Measurements from ENCODE around the gene DYRK1A.

DYRK1A gene

GRCh38 chr21:37402251-37402867 is 35.8 kb downstream of the DYRK1A start:
- Histone ChIP-seq H3K4me2 (ENCODE audit: low read depth, low read length, poor library complexity, severe bottlenecking) (no peak overlapping the region), H3K9ac (ENCODE audit: low read depth, low read length, poor library complexity, severe bottlenecking) (no peak overlapping the region), H3K4me1 (ENCODE audit: insufficient read depth, low read length, poor library complexity, severe bottlenecking) (peaks cover 28% of the 10 kb centered on the region), H3K27me3 (ENCODE audit: insufficient read depth, low read length, poor library complexity, severe bottlenecking) (no peaks in the 10 kb centered on the region), H4K20me1 (ENCODE audit: insufficient read depth, low read length, poor library complexity, severe bottlenecking) (peaks cover 97% of the 10 kb centered on the region), H3K36me3 (ENCODE audit: insufficient read depth, low read length) (0 out of 2 replicates have a peak, but pooled peaks cover 3% of the 10 kb centered on the region), H3K4me3 (ENCODE audit: low read length, poor library complexity, severe bottlenecking) (no peak overlapping the region), H3F3A (ENCODE audit: low read depth) (0 out of 2 replicates have a peak, but pooled peaks cover 6% of the 10 kb centered on the region), H3K9me2 (replicated peaks; ENCODE audit: low read depth, low read length) (no peaks in the 10 kb centered on the region), H3K79me2 (ENCODE audit: insufficient read depth, low read length) (peaks cover 99% of the 10 kb centered on the region), H2AFZ (ENCODE audit: low read length) (no peak overlapping the region), H3K9me3 (ENCODE audit: insufficient read depth, low read depth, low read length) (0 out of 2 replicates have a peak, but pooled peaks cover 6% of the 10 kb centered on the region)
- TF ChIP-seq CTCF (conservative IDR thresholded peaks at IDR 0.05; ENCODE audit: low read length) (no peak), EZH2phosphoT487 (IDR thresholded peaks at IDR 0.05; ENCODE audit: borderline replicate concordance) (no peak)

- H3K4me2 ChIP-seq (ENCODE audit: low read depth, low read length, poor library complexity, severe bottlenecking) = no peak overlapping the region
These were observed 39.1 kb downstream of the DYRK1A start for GRCh38 chr21:37405629-37406028.

GRCh38 chr21:37407719-37408420 is 41.3 kb downstream of the DYRK1A start:
- H3K9ac ChIP-seq (ENCODE audit: low read depth, low read length, poor library complexity, severe bottlenecking) = no peak overlapping the region
- no peak overlapping the region for H3K4me2 ChIP-seq (ENCODE audit: low read depth, low read length, poor library complexity, severe bottlenecking)
- no peaks in the 10 kb centered on the region for H3K9me2 ChIP-seq (replicated peaks; ENCODE audit: low read depth, low read length)
- peaks cover 17% of the 10 kb centered on the region for H3K4me1 ChIP-seq (ENCODE audit: insufficient read depth, low read length, poor library complexity, severe bottlenecking)
- peaks cover 99% of the 10 kb centered on the region for H4K20me1 ChIP-seq (ENCODE audit: insufficient read depth, low read length, poor library complexity, severe bottlenecking)
- H3K79me2 ChIP-seq (ENCODE audit: insufficient read depth, low read length) = peaks cover 99% of the 10 kb centered on the region
- H3K27me3 ChIP-seq (ENCODE audit: insufficient read depth, low read length, poor library complexity, severe bottlenecking) = no peaks in the 10 kb centered on the region
- H3K9me3 ChIP-seq (ENCODE audit: insufficient read depth, low read depth, low read length) = no peaks in the 10 kb centered on the region
- peaks cover 5% of the 10 kb centered on the region; the same call in 1 of the 2 replicates for H3K36me3 ChIP-seq (ENCODE audit: insufficient read depth, low read length)
- no peaks in the 10 kb centered on the region for H3F3A ChIP-seq (ENCODE audit: low read depth)
- no peak overlapping the region for H2AFZ ChIP-seq (ENCODE audit: low read length)
- TF ChIP-seq EZH2phosphoT487 (IDR thresholded peaks at IDR 0.05; ENCODE audit: borderline replicate concordance) = no peak
- TF ChIP-seq CTCF (conservative IDR thresholded peaks at IDR 0.05; ENCODE audit: low read length) = no peak
- H3K4me3 ChIP-seq (ENCODE audit: low read length, poor library complexity, severe bottlenecking) = no peak overlapping the region

More at GRCh38 chr21:37405629-37406028, 39.1 kb downstream of the DYRK1A start:
- no peak overlapping the region for H3K4me3 ChIP-seq (ENCODE audit: low read length, poor library complexity, severe bottlenecking)
- H2AFZ ChIP-seq (ENCODE audit: low read length) = no peak overlapping the region
- peaks cover 8% of the 10 kb centered on the region for H3K4me1 ChIP-seq (ENCODE audit: insufficient read depth, low read length, poor library complexity, severe bottlenecking)
- no peaks in the 10 kb centered on the region for H3F3A ChIP-seq (ENCODE audit: low read depth)
- H3K27me3 ChIP-seq (ENCODE audit: insufficient read depth, low read length, poor library complexity, severe bottlenecking) = no peaks in the 10 kb centered on the region
- no peaks in the 10 kb centered on the region for H3K9me2 ChIP-seq (replicated peaks; ENCODE audit: low read depth, low read length)
- H3K9ac ChIP-seq (ENCODE audit: low read depth, low read length, poor library complexity, severe bottlenecking) = no peak overlapping the region
- 0 out of 2 replicates have a peak, but pooled peaks cover 6% of the 10 kb centered on the region for H3K9me3 ChIP-seq (ENCODE audit: insufficient read depth, low read depth, low read length)
- peaks cover 97% of the 10 kb centered on the region for H4K20me1 ChIP-seq (ENCODE audit: insufficient read depth, low read length, poor library complexity, severe bottlenecking)
- TF ChIP-seq CTCF (conservative IDR thresholded peaks at IDR 0.05; ENCODE audit: low read length) = no peak
- no peak for TF ChIP-seq EZH2phosphoT487 (IDR thresholded peaks at IDR 0.05; ENCODE audit: borderline replicate concordance)
- peaks cover 99% of the 10 kb centered on the region for H3K79me2 ChIP-seq (ENCODE audit: insufficient read depth, low read length)
- peaks cover 7% of the 10 kb centered on the region; the same call in 1 of the 2 replicates for H3K36me3 ChIP-seq (ENCODE audit: insufficient read depth, low read length)
